GM18499 (cell line): ENCODE measurements around the gene MYO7B.
A peak's percentile ranks its signal among the peaks of the same experiment; 100 is the strongest.
"Not testable (repeated sequence)": the region's sequence is repeated elsewhere in the genome, so short reads cannot be mapped to it uniquely, and the experiment has no call there.

Experiments
- ATAC-seq: cut with Tn5 transposase; IDR thresholded peaks from one replicate; pipeline ENCODE4 v1.9.1; 2021; ENCODE audit warnings: moderate number of reproducible peaks; ENCODE audit not compliant: insufficient read depth, unreplicated experiment

MYO7B gene

DNA sequence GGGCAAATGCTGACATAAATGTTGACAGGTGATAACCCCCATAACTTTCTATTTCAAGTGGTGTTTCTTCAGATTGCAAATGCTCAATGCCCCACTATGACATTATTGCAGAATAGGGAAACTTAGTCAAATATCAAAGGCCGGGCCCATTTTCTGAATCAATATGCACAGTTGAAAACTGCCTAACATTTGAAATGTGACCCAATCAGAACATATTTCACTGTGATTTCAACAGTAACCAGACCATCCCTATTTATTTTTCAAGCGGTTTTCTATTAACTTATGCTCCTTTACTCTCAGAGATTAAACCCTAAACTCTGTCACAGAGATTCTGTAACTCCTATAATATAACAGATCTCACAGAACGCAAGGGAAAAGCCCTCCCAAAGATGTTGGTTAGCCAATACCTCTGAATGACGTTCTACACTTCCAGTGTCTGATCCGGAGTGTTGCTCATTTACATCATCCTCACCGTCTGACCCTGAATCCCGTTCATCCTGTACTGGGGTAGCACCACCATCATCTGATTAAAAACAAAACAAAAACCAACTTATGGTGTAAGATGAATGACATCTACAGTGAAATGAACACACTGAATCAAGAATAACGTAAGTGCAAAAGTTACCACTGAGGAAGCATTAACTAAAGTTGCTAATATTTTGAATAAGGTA lies 12.1 kb upstream of the MYO7B start:
- no peak for ATAC-seq

- ATAC-seq = not testable (repeated sequence)
These were observed 11.2 kb upstream of the MYO7B start for GRCh38 chr2:127524198-127524834.

- ATAC-seq = no peak
These were observed 9.8 kb upstream of the MYO7B start for GRCh38 chr2:127525691-127526131.

DNA sequence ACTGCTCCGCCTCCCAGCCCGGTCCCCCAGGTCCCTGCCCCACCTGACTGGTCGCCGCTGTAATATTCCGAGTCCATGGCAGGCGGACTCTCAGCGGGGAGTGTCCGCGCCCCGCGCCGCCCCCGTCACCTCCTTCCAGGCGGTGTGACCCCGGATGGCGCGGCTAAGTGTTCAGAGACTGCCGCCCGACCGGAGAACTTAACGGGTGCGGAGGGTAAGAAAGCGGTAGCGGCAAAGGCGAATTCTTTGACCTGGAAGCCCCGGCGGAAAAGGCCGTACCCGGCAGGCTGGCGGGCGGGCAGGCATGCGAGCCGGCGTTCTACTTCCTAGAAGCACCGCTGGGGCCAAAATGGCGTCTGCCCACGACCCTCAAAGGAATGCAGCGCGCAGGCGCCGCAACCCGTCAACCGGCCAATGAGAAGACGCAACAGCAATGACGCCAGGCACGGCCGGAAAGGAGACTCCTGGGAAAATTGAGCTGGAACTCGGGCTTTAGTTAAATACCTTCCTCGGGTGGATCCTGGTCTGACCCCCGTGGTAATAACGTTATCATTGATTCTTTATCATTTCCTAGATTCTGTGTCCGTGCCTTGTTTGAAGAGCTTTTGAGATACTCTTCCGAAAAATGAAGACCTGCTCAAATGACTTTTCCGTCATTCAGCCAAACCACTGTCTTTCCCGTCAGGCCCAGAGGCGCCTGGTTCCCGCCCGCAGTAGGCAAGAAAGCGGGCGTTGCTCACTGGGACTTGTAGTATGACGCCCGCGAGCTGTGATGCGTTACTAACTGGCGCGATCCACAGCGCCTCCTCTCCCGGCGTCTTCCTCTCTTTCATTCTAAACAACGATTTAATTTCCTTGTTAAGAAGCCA lies 9.1 kb upstream of the MYO7B start, which contains the start of gene IWS1:
Gene IWS1 (minus strand): TSS at position 358 of the 869 bp plus-strand sequence. CDS start 281 bp downstream, at position 77.
- peak; percentile 71 for ATAC-seq

DNA sequence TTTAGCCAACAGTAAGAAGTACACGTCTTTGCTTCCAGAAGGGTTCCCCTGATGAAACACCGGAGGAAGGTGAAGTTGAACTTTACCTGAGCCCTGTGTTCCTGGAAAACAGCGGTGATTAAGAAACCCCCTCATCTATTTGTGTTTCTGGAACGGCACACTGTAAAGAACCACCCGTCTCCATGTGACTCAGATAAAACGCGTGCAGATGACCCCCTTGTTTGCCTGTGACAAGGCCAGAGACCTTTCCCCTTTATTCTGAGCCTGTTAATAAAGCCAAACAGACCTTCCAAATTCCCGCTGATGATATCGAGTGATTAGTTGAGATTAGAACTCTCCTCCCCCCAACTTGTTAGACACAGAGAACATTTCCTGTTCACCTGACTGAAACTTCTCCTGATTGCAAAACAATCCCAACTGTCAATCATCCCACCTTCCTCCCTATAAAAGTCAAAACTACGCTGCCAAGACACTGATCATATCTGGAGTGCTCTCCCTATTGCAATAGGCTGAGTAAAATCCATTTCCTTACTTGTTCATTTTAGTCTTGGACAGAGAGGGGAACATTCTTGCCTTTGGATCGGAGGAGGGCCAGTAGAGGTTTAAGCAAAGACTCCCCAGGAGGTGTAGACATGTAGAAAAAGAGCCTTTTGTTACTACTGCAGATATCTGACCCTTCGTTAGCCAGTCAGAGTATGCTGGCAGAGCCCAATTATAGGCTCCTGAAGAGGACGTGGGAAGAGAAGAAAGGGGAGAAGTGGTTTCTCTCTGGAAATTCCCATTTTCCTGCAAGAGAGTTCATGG lies 8.3 kb upstream of the MYO7B start:
- no peak for ATAC-seq

DNA sequence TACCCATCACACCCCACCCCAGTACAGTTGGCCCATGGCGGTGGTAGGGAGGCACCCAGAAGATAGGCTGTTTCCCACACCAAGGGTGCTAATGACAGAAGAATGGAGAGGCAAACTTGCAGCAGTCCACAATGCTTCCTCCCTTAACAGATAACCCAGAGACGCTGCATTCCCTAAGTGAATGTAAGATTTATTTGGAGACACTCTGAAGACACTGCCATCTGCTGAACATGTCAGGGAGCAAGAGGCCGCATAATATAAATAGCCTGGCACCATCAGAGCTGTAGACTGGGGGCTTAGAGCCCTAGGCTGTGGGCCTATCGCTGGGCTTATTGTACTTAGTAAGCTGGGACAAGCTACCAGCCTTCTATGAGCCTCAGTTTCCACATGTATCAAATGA lies 7.0 kb upstream of the MYO7B start:
- ATAC-seq = no peak

- not testable (repeated sequence) for ATAC-seq
These were observed 6.1 kb upstream of the MYO7B start for GRCh38 chr2:127529416-127529815.

GRCh38 chr2:127530245-127531140 lies 5.0 kb upstream of the MYO7B start:
- ATAC-seq = no peak

- ATAC-seq = no peak
These were observed 4.2 kb upstream of the MYO7B start for GRCh38 chr2:127531221-127531648.

DNA sequence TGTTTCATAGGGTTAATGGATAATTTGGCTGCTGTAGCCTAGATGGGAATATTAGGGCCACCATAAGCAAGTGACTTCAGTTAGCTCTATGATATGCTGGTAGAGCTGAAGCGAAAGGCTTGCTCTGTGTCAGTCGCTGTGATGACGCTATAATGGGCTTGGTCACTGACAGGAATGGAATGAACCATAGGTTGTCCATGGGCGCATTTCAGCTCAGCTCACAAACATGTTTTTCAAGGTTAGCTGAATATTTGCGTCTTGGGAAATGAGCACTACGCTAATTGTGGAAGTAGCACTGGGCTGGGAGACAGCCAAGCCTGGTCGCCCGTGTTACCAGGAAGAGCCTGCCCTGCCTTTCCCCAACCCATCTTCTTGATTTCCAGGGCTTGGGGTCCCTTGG lies 3.2 kb upstream of the MYO7B start:
- ATAC-seq = no peak

GRCh38 chr2:127535918-127536317 lies 435 bp downstream of the MYO7B start:
- ATAC-seq = no peak

GRCh38 chr2:127536707-127537541 lies 1.4 kb downstream of the MYO7B start:
- ATAC-seq = no peak

GRCh38 chr2:127537644-127538043 lies 2.2 kb downstream of the MYO7B start:
- no peak for ATAC-seq

DNA sequence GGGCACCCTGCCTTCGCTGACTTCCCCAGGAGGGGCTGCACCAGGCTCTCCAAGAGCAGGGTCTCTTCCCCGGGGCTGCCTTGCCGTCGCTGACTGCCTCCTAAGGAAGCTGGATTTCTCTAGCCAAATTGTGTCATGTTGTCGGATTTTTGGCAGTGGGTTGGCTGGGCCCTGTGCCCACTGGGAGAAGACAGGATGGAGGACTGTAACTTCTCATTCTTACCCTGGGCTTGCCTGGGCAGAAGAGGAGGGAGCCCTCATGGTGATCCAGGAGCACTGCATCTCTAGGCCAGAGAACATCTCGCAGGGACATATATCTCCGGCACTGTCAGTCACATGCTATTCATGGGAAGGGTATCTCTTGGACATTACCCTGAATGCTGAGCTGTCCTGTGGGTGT lies 6.3 kb downstream of the MYO7B start:
- no peak for ATAC-seq

DNA sequence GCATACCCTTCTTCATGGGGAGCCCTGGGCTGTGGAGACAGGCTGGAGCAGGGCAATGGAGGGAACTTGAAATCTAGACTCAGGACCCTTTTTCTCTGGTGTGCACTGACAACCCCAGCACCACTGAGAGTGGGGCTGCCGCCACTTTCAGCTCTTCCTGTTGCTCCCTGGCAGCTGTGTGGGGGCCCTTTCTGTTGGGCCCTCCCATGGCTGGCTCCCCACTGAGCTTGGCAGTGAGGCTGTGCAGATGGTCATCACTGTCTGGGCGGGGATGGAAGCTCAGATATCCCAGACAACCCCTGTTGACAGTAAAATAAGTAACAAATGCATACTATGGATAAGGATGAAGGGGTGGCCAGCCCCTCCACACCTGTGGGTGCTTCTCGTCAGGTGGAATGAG lies 6.7 kb downstream of the MYO7B start:
- no peak for ATAC-seq

GRCh38 chr2:127543013-127543501 lies 7.6 kb downstream of the MYO7B start:
- not testable (repeated sequence) for ATAC-seq

DNA sequence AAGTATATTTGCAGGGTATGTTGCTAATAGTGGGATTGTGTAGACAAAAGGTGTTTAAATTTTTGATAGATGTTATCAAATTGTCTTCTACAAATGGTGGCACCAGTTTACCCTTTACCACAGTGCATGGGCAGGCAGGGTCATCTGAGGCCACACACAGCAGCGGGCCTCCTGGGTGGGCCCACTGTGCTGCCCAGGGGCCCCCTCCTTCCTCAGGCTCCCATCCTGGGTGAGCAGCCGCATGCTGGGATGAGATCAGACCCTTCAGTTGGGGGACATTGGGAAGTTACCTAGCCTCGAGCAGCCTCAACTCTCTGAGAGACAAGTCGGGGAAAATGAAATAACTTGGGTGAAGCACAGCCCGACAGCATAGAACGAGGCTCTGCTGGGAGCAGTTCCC lies 9.7 kb downstream of the MYO7B start:
- no peak for ATAC-seq

DNA sequence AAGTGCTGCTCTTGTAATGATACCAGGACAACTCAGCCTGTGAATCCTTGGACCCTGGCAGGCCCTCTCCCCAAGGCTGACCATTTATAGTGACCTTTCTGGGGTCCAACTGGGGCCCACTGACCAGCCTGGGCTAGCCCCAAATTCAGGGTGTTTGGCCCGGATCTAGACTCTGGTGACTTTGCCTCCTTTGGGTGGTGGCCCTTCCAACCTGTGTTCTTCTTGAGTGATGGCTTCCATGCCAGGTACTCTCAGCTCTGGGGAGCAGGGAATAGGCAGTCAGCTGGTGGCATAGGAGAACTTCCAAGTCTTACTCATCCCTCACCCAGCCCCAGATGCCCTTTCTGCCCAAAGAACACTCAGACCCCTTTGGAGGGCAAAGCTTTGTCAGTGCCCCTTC lies 10.3 kb downstream of the MYO7B start:
- ATAC-seq = no peak
